Measurements from ENCODE around the gene MEMO1. TPM values are rescaled to one million over a fixed set of nuclear protein-coding genes. Genes with fewer than 3 reads are reported as not detected.
A peak's percentile ranks its signal among the peaks of the same experiment; 100 is the strongest.

MEMO1 gene
- total and polyA plus RNA-seq, 2 donors (not counting 3 experiments of a cell fraction or from before 2014, with no cell fraction given), result 38.6 to 56.2 TPM

DNA sequence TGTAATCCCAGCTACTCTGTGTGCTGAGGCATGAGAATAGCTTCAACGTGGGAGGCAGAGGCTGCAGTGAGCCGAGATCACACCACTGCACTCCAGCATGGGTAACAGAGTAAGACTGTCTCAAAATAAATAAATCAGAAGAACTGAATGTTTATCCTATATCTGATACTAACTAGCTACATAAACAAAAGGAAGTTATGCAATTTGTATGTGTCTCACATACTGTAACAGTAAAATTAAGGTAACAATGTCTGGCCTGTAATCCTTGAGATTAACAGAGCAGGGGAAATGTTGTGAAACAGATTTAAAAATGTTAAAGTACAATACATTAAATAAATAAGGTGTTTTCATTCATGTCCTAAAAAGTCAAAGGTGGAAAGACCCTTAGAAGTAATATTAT is 150.8 kb downstream of the MEMO1 start:
- no peaks in the 10 kb centered on the region for H3K9me1 ChIP-seq (replicated peaks; ENCODE audit: control insufficient read depth, extremely low read depth, insufficient read depth, low read length)
- no peak overlapping the region for H3K9ac ChIP-seq (replicated peaks; ENCODE audit: extremely low read depth, insufficient read depth, low read length)
- ChIA-PET POLR2A (no interaction called here), CTCF (interaction anchor here (1.5 kb wide), 1 partner anchor 195 kb away, joined by 4 read pairs; no protein-coding TSS in a partner anchor)
- BruUV-seq (replicated peaks), result no TSS peak
- H3K79me2 ChIP-seq (ENCODE audit: control insufficient read depth, insufficient read depth, low read length), result no peaks in the 10 kb centered on the region
- peaks cover 3% of the 10 kb centered on the region for H3K4me1 ChIP-seq (ENCODE audit: control insufficient read depth, extremely low read depth, insufficient read depth, low read length)
- H3K36me3 ChIP-seq (ENCODE audit: control insufficient read depth in 2 of 2, extremely low read depth in 1 of 2, insufficient read depth in 2 of 2, low read length in 2 of 2), result no peaks in the 10 kb centered on the region
- FAIRE-seq, result no peak
- intact Hi-C loops (cut with micrococcal nuclease) (no loop called here), dilution Hi-C loops (cut with MboI; ENCODE audit: extremely low pct_ligation_motif_present, low sequenced_read_pairs) (no loop called here)
- H2AFZ ChIP-seq (ENCODE audit: low read depth, low read length), result no peak overlapping the region
- no peaks in the 10 kb centered on the region for H4K20me1 ChIP-seq (replicated peaks; ENCODE audit: control insufficient read depth, extremely low read depth, insufficient read depth, low read length)
- no peak overlapping the region for H3K4me3 ChIP-seq (replicated peaks in 1 of 3; ENCODE audit: insufficient read depth in 1 of 3, low read depth in 1 of 3, low read length in 3 of 3)
- H3K27ac ChIP-seq (ENCODE audit: insufficient read depth, low read depth, low read length), result no peak overlapping the region
- H3K27me3 ChIP-seq (ENCODE audit: control insufficient read depth in 2 of 2, insufficient read depth in 2 of 2, low read length in 2 of 2), result no peaks in the 10 kb centered on the region
- H3K9me3 ChIP-seq (replicated peaks; ENCODE audit: control insufficient read depth, insufficient read depth, low read length), result no peaks in the 10 kb centered on the region
- TF ChIP-seq GATA2 (IDR thresholded peaks at IDR 0.05; ENCODE audit: insufficient read depth, insufficient read length, low read depth, low read length) (no peak), FOS (IDR thresholded peaks at IDR 0.05; ENCODE audit: borderline replicate concordance, insufficient read depth, low read length) (no peak), JUN (IDR thresholded peaks at IDR 0.05; ENCODE audit: borderline replicate concordance, insufficient read depth, insufficient read length, low read depth) (no peak), EZH2 (IDR thresholded peaks at IDR 0.05; ENCODE audit: borderline replicate concordance, low read depth, low read length, severe bottlenecking) (no peak), POLR2AphosphoS5 (IDR thresholded peaks at IDR 0.05; ENCODE audit: insufficient read depth, low read depth, low read length) (no peak), POLR2A (IDR thresholded peaks at IDR 0.05; ENCODE audit: low read depth, low read length) (no peak), MYC (IDR thresholded peaks at IDR 0.05; ENCODE audit: low read depth, low read length) (no peak)
- TF ChIP-seq, protein P1, sequence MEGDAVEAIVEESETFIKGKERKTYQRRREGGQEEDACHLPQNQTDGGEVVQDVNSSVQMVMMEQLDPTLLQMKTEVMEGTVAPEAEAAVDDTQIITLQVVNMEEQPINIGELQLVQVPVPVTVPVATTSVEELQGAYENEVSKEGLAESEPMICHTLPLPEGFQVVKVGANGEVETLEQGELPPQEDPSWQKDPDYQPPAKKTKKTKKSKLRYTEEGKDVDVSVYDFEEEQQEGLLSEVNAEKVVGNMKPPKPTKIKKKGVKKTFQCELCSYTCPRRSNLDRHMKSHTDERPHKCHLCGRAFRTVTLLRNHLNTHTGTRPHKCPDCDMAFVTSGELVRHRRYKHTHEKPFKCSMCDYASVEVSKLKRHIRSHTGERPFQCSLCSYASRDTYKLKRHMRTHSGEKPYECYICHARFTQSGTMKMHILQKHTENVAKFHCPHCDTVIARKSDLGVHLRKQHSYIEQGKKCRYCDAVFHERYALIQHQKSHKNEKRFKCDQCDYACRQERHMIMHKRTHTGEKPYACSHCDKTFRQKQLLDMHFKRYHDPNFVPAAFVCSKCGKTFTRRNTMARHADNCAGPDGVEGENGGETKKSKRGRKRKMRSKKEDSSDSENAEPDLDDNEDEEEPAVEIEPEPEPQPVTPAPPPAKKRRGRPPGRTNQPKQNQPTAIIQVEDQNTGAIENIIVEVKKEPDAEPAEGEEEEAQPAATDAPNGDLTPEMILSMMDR (IDR thresholded peaks at IDR 0.05; ENCODE audit: extremely low read depth in 1 of 2, insufficient read depth in 1 of 2, low read depth in 1 of 2, low read length in 2 of 2), result no peak
- TF ChIP-seq, protein P2, sequence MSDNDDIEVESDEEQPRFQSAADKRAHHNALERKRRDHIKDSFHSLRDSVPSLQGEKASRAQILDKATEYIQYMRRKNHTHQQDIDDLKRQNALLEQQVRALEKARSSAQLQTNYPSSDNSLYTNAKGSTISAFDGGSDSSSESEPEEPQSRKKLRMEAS (IDR thresholded peaks at IDR 0.05; ENCODE audit: insufficient read depth, insufficient read length), result no peak
- H3K4me2 ChIP-seq (ENCODE audit: insufficient read depth, low read length), result no peak overlapping the region
- peak; percentile 21 for DNase-seq (ENCODE audit: low read depth, low spot score)

Measured in endothelial cell of umbilical vein (primary cell).